A673 (cell line): ENCODE data around the gene ACSS1.

Source experiments
- EZH2 ChIP-seq: fragments of 200-600 bp; sonication (generic); IDR thresholded peaks from 2 replicates; pipeline ENCODE4 v1.6.1; 2017; ENCODE audit warnings: borderline replicate concordance, low read depth, mild to moderate bottlenecking, mixed read lengths, antibody characterized with exemption, low read length; ENCODE audit not compliant: poor library complexity, severe bottlenecking
- TF ChIP-seq, protein P1 (sequence below): fragments of 300-800, 200-600 bp; sonication (generic); conservative IDR thresholded peaks from 2 replicates; pipeline ENCODE4 v1.5.1; 2017; ENCODE audit warnings: low read depth, mild to moderate bottlenecking, antibody characterized with exemption, low read length, moderate library complexity, mixed read lengths

GRCh38 chr20:25018841-25019240 lies 39.1 kb downstream of the ACSS1 start:
- TF ChIP-seq, protein P1, sequence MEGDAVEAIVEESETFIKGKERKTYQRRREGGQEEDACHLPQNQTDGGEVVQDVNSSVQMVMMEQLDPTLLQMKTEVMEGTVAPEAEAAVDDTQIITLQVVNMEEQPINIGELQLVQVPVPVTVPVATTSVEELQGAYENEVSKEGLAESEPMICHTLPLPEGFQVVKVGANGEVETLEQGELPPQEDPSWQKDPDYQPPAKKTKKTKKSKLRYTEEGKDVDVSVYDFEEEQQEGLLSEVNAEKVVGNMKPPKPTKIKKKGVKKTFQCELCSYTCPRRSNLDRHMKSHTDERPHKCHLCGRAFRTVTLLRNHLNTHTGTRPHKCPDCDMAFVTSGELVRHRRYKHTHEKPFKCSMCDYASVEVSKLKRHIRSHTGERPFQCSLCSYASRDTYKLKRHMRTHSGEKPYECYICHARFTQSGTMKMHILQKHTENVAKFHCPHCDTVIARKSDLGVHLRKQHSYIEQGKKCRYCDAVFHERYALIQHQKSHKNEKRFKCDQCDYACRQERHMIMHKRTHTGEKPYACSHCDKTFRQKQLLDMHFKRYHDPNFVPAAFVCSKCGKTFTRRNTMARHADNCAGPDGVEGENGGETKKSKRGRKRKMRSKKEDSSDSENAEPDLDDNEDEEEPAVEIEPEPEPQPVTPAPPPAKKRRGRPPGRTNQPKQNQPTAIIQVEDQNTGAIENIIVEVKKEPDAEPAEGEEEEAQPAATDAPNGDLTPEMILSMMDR = no peak
- TF ChIP-seq EZH2 = no peak
